ENCODE data around the gene GRID2. TPM values are rescaled to one million over a fixed set of nuclear protein-coding genes. Genes with fewer than 3 reads are reported as not detected.

GRID2 gene
- total RNA-seq, 1 experiment from 2014 or later = not detected

GRCh38 chr4:93201471-93202096 lies 897.8 kb downstream of the GRID2 start:
- H3K27ac Mint-ChIP-seq (ENCODE audit: unreplicated experiment) = no peak overlapping the region
- Histone ChIP-seq H3K36me3 (ENCODE audit: control insufficient read depth, insufficient read depth, low read length) (no peaks in the 10 kb centered on the region), H3K27me3 (replicated peaks; ENCODE audit: control insufficient read depth, insufficient read depth, low read length) (no peaks in the 10 kb centered on the region), H3K9me3 (no peaks in the 10 kb centered on the region), H3K4me3 (ENCODE audit: low read depth, low read length) (no peak overlapping the region), H3K4me1 (no peaks in the 10 kb centered on the region)
- no peak overlapping the region for H3K4me3 Mint-ChIP-seq (ENCODE audit: unreplicated experiment)
- no TSS peak for BruUV-seq (replicated peaks)
- H3K27me3 Mint-ChIP-seq (ENCODE audit: insufficient read depth, unreplicated experiment) = no peaks in the 10 kb centered on the region
- intact Hi-C loops (cut with micrococcal nuclease; ENCODE audit: unreplicated experiment) = no loop called here
- no peaks in the 10 kb centered on the region for H3K36me3 Mint-ChIP-seq (ENCODE audit: insufficient read depth, unreplicated experiment)
- H3K4me1 Mint-ChIP-seq (ENCODE audit: low read depth, unreplicated experiment) = no peaks in the 10 kb centered on the region
- ChIA-PET CTCF (no interaction called here), POLR2A (no interaction called here)
- no peak for TF ChIP-seq CTCF (IDR thresholded peaks at IDR 0.05; ENCODE audit: insufficient read depth in 1 of 2, low read depth in 1 of 2, low read length in 1 of 2, severe bottlenecking in 1 of 2, unreplicated experiment in 1 of 2)
- no peak for DNase-seq
- H3K9me3 Mint-ChIP-seq (ENCODE audit: unreplicated experiment) = no peaks in the 10 kb centered on the region

DNA sequence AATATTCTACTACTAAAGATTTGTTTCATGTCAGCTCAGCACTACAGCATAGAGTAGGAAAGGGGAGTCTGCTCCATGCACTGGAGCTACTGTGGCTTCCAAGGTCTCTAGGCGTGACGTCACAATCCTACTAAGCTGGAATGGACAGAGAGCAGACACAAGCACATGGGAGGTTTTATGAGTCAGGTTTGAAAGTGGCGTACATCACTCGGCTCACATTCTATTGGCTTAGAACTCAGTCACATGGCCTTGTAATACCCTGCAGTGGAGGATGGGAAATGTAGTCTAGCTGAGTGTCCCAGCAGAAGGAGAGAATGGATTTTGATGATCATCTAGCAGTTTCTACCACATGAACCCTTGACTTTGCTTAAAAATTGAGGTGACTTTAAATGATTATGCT lies 899.9 kb downstream of the GRID2 start:
- H3K4me1 ChIP-seq = no peaks in the 10 kb centered on the region
- H3K36me3 ChIP-seq (ENCODE audit: control insufficient read depth, insufficient read depth, low read length) = no peaks in the 10 kb centered on the region
- Mint-ChIP-seq H3K4me1 (ENCODE audit: low read depth, unreplicated experiment) (no peaks in the 10 kb centered on the region), H3K36me3 (ENCODE audit: insufficient read depth, unreplicated experiment) (no peaks in the 10 kb centered on the region), H3K27ac (ENCODE audit: unreplicated experiment) (no peak overlapping the region), H3K4me3 (ENCODE audit: unreplicated experiment) (no peak overlapping the region), H3K27me3 (ENCODE audit: insufficient read depth, unreplicated experiment) (no peaks in the 10 kb centered on the region), H3K9me3 (ENCODE audit: unreplicated experiment) (no peaks in the 10 kb centered on the region)
- DNase-seq = peak; percentile 29 to 67
- ChIA-PET CTCF (no interaction called here), POLR2A (no interaction called here)
- intact Hi-C loops (cut with micrococcal nuclease; ENCODE audit: unreplicated experiment) = no loop called here
- no peak overlapping the region for H3K4me3 ChIP-seq (ENCODE audit: low read depth, low read length)
- no peak for TF ChIP-seq CTCF (IDR thresholded peaks at IDR 0.05; ENCODE audit: insufficient read depth in 1 of 2, low read depth in 1 of 2, low read length in 1 of 2, severe bottlenecking in 1 of 2, unreplicated experiment in 1 of 2)
- H3K9me3 ChIP-seq = no peaks in the 10 kb centered on the region
- no peaks in the 10 kb centered on the region for H3K27me3 ChIP-seq (replicated peaks; ENCODE audit: control insufficient read depth, insufficient read depth, low read length)
- no TSS peak for BruUV-seq (replicated peaks)

DNA sequence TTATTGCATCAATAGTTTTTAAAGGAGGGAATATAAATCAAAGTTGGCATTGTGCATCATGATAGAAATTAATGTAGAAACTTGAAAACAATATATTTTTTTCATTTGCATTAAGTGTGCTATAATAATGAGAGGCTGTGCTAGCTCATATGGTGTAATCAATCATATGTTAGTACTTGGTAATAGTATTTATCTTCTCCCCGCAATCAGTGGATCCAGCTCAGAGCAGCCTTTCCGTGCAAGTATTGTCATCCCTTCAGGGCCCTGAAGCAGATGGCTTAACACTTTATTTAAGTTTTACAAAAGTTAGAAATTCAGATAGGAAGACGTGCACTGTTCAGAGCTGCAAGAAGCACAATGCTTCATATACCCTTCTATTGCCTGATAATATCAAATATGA lies 908.5 kb downstream of the GRID2 start:
- no peak for DNase-seq
- BruUV-seq (replicated peaks) = no TSS peak

More for the DNA sequence above, 908.5 kb downstream of the GRID2 start:
- Mint-ChIP-seq H3K4me3 (ENCODE audit: unreplicated experiment) (no peak overlapping the region), H3K27ac (ENCODE audit: unreplicated experiment) (no peak overlapping the region), H3K36me3 (ENCODE audit: insufficient read depth, unreplicated experiment) (no peaks in the 10 kb centered on the region), H3K9me3 (ENCODE audit: unreplicated experiment) (no peaks in the 10 kb centered on the region), H3K27me3 (ENCODE audit: insufficient read depth, unreplicated experiment) (no peaks in the 10 kb centered on the region), H3K4me1 (ENCODE audit: low read depth, unreplicated experiment) (no peaks in the 10 kb centered on the region)
- ChIA-PET CTCF (no interaction called here), POLR2A (no interaction called here)
- Histone ChIP-seq H3K36me3 (ENCODE audit: control insufficient read depth, insufficient read depth, low read length) (no peaks in the 10 kb centered on the region), H3K4me3 (ENCODE audit: low read depth, low read length) (no peak overlapping the region), H3K9me3 (no peaks in the 10 kb centered on the region), H3K27me3 (replicated peaks; ENCODE audit: control insufficient read depth, insufficient read depth, low read length) (no peaks in the 10 kb centered on the region), H3K4me1 (no peaks in the 10 kb centered on the region)
- intact Hi-C loops (cut with micrococcal nuclease; ENCODE audit: unreplicated experiment) = no loop called here
- TF ChIP-seq CTCF (IDR thresholded peaks at IDR 0.05; ENCODE audit: insufficient read depth in 1 of 2, low read depth in 1 of 2, low read length in 1 of 2, severe bottlenecking in 1 of 2, unreplicated experiment in 1 of 2) = no peak
